K562 (cell line): Measurements from ENCODE around the gene PIP4K2C. TPM values are rescaled to one million over a fixed set of nuclear protein-coding genes. Genes with fewer than 3 reads are reported as not detected.

Source experiments
- ATAC-seq: fragments of 200-7000 bp; cut with Tn5 transposase; 3 replicates; pipeline ENCODE4 v1.9.1; 2020; ENCODE audit warnings: moderate library complexity
- BruUV-seq: library from RNA; stranded (reverse); fragments of 400-500 nt; replicated peaks from 2 replicates; lab custom pipeline; 2021; lab: Mats Ljungman, UMichigan
- CTCF ChIA-PET: fragments of 300-600 bp; formaldehyde crosslinking; extraction: SDS; loops from one replicate; lab custom pipeline; 2021; ENCODE audit warnings: low intra/inter-chr PET ratio; lab: Yijun Ruan, JAX
- POLR2A ChIA-PET: fragments of 300-600, 350-650 bp; sonication (Branson Sonifier 250); formaldehyde crosslinking; extraction: SDS; loops from one replicate; lab custom pipeline; 2021; ENCODE audit warnings: antibody characterized with exemption, inconsistent platforms; lab: Yijun Ruan, JAX
- DNase-seq, 4 experiments: peaks; one replicate each; pipeline versions ENCODE4 v3.0.0 to v3.0.0-alpha.2; 2011 to 2018; ENCODE audit warnings: low spot score in 3 of 4, mixed read lengths in 3 of 4; ENCODE audit errors: extremely low read depth in 1 of 4
- FAIRE-seq: peaks from 2 replicates; lab custom pipeline; 2011; peaks lifted over from hg19 to GRCh38; lab: Jason Lieb, UNC
- H2AFZ ChIP-seq: 2 replicates; pipeline ENCODE4 v1.6.0; 2011; ENCODE audit warnings: low read depth, low read length, control low read depth, inconsistent platforms
- H3K27ac ChIP-seq: fragments of 200-600 bp; 3 replicates; pipeline ENCODE4 v1.8.0; 2011; ENCODE audit warnings: low read depth, mild to moderate bottlenecking, control low read depth, inconsistent platforms, low read length, moderate library complexity, mixed read lengths; ENCODE audit errors: extremely low read depth
- H3K27me3 ChIP-seq, 2 experiments: fragments of 300-600 bp in 1 of 2; 2 replicates in 1 of 2; 3 replicates in 1 of 2; pipeline versions ENCODE4 v1.6.0 to v1.8.0; 2011; ENCODE audit warnings: inconsistent platforms in 2 of 2, low read length in 2 of 2, mild to moderate bottlenecking in 1 of 2, mixed read lengths in 1 of 2, moderate library complexity in 1 of 2; ENCODE audit not compliant: control insufficient read depth in 2 of 2, insufficient read depth in 2 of 2
- H3K36me3 ChIP-seq: fragments of 300-600 bp; 3 replicates; pipeline ENCODE4 v1.8.0; 2011; ENCODE audit warnings: mild to moderate bottlenecking, low read length, inconsistent platforms; ENCODE audit not compliant: control insufficient read depth, insufficient read depth
- H3K4me1 ChIP-seq, 2 experiments: fragments of 200-600 bp in 1 of 2; replicated peaks in 1 of 2; 2 replicates in 1 of 2; 3 replicates in 1 of 2; pipeline versions ENCODE4 v1.5.1 to v1.8.0; 2011; ENCODE audit warnings: inconsistent platforms in 2 of 2, low read length in 2 of 2, mild to moderate bottlenecking in 1 of 2, mixed read lengths in 1 of 2, moderate library complexity in 1 of 2; ENCODE audit not compliant: control insufficient read depth in 2 of 2, insufficient read depth in 2 of 2
- H3K4me2 ChIP-seq: 2 replicates; pipeline ENCODE4 v1.6.1; 2011; ENCODE audit warnings: low read length, control low read depth, inconsistent platforms, mixed read lengths; ENCODE audit not compliant: insufficient read depth
- H3K4me3 ChIP-seq: fragments of 200-600 bp; sonication (generic), shearing (Covaris generic); 2 replicates; pipeline ENCODE4 v1.5.1; 2016; ENCODE audit warnings: control low read depth, inconsistent platforms
- H3K79me2 ChIP-seq: fragments of 200-600 bp; 3 replicates; pipeline ENCODE4 v1.8.0; 2011; ENCODE audit warnings: low read length, inconsistent platforms; ENCODE audit not compliant: control insufficient read depth, insufficient read depth
- H3K9ac ChIP-seq, 2 experiments: 2 replicates each; pipeline versions ENCODE4 v1.6.0 to v1.6.1; 2011; ENCODE audit warnings: low read depth in 2 of 2, low read length in 2 of 2, control low read depth in 1 of 2, inconsistent platforms in 1 of 2, mild to moderate bottlenecking in 1 of 2, mixed read lengths in 1 of 2; ENCODE audit not compliant: insufficient read depth in 1 of 2
- H3K9me1 ChIP-seq: one replicate; pipeline ENCODE4 v1.6.0; 2011; ENCODE audit warnings: inconsistent platforms, mild to moderate bottlenecking, low read length, moderate library complexity; ENCODE audit not compliant: control insufficient read depth, insufficient read depth
- H3K9me3 ChIP-seq: replicated peaks from 2 replicates; pipeline ENCODE4 v1.5.1; 2011; ENCODE audit warnings: low read depth, low read length, inconsistent platforms; ENCODE audit not compliant: control insufficient read depth, insufficient read depth
- H4K20me1 ChIP-seq: replicated peaks from 2 replicates; pipeline ENCODE4 v1.6.1; 2011; ENCODE audit warnings: low read length, inconsistent platforms, mixed read lengths; ENCODE audit not compliant: control insufficient read depth, insufficient read depth
- SIX5 ChIP-seq, 2 experiments: IDR thresholded peaks; 2 replicates each; pipeline ENCODE4 v1.6.1; 2011; ENCODE audit warnings: low read length in 2 of 2, borderline replicate concordance in 1 of 2, low read depth in 1 of 2, mild to moderate bottlenecking in 1 of 2, moderate library complexity in 1 of 2; ENCODE audit not compliant: insufficient read depth in 1 of 2
- WGBS: fragments of 100-300 bp; shearing (Covaris generic); methylation state at CpG from one replicate; pipeline ENCODE4 v1.1.6; 2016; ENCODE audit warnings: low coverage, mixed read lengths; ENCODE audit not compliant: insufficient coverage; ENCODE audit errors: missing lambda C conversion rate; 5-methylcytosine and 5-hydroxymethylcytosine counted together
- in situ Hi-C: fragments of 300-500 bp; cut with MboI; formaldehyde crosslinking; loops from 4 replicates; pipeline ENCODE4 v1.15.0; 2018; ENCODE audit warnings: inconsistent platforms, mixed read lengths
- intact Hi-C: fragments of 100-400 bp; cut with micrococcal nuclease; formaldehyde crosslinking; loops from 2 replicates; pipeline ENCODE4 v1.14.2; 2022
- polyA plus RNA-seq, 8 experiments: library from polyadenylated mRNA; depleted of rRNA in 4 of 8; stranded (reverse) in 5 of 8; unstranded in 3 of 8; fragments of >200 nt; fragmentation: Nextera tagmentation in 2 of 8; fragmentation: Illumina TruSeq in 1 of 8; extraction: Ambion mirVana in 2 of 8; extraction: Trizol in 1 of 8; gene quantifications; 2 replicates each; pipeline versions ENCODE4 v1.2.1 to v1.2.3, GENCODE V29; 2011 to 2014; ENCODE audit warnings: inconsistent platforms in 1 of 8, missing spikeins in 1 of 8
- total RNA-seq, 7 experiments: library from RNA; depleted of rRNA in 6 of 7; stranded (reverse); fragments of >200 nt in 6 of 7; fragmentation: Illumina TruSeq in 2 of 7; extraction: Trizol in 2 of 7; gene quantifications; 2 replicates each; pipeline versions ENCODE4 v1.2.1 to v1.2.3, GENCODE V29; 2011 to 2021; ENCODE audit warnings: low replicate concordance in 1 of 7
- TF ChIP-seq, protein P1 (sequence below): sonication (generic); formaldehyde crosslinking; IDR thresholded peaks from 2 replicates; pipeline ENCODE4 v1.8.1; 2023; ENCODE audit warnings: mild to moderate bottlenecking, missing genetic modification reagents

PIP4K2C gene
- total and polyA plus RNA-seq, 9 of the 15 experiments (the other 6 are each of a cell fraction or from before 2014, with no cell fraction given): 9.0 to 41.4 (median 18.3) TPM

DNA sequence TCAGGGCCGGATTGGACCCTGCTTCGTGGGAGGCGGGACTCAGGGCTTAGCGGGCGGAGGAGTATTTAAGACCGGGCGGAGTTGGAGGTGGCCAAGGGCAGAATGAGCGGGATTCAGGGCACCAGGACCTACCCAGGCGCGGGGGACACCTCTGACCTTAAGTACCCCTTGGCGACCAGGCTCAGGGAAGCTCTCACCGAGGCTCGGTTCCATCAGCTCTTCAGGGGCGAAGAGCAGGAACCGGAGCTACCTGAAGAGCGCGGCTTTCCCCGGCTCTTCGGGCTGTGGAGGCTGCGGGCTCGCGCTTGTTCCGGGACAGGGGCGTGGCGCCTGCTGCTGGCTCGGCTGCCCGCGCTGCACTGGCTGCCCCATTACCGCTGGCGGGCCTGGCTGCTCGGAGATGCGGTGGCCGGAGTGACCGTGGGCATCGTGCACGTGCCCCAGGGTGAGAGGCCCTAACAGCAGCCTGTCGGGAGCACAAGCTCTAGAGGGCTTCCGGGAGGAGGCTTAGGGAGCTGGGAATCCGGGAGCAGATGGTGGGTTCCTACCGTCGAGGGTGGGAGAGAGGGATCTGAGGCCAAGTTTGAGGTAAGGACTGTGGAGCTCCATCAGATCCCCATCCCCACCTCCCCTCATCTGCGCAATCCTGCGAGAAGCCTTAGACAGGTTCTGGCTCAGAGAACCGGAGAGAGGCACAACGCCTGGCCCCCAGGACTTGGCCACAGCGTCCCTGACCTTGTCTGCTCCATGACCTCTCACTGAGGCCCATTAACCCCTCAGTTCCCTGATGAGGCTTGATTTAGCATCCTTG, 28.6 kb downstream of the PIP4K2C start:
- ChIA-PET CTCF (no interaction called here), POLR2A (interaction anchor here (1.3 to 1.4 kb wide), 2 partner anchors 13 to 99 kb away, joined by 5 to 6 read pairs; partner anchors contain the start of genes B4GALNT1 and DDIT3)
- H3K27ac ChIP-seq: no peak overlapping the region
- H3K27me3 ChIP-seq: no peaks in the 10 kb centered on the region
- no peak overlapping the region for H3K9ac ChIP-seq
- H3K4me3 ChIP-seq: no peak overlapping the region
- H3K79me2 ChIP-seq: no peaks in the 10 kb centered on the region
- no peaks in the 10 kb centered on the region for H4K20me1 ChIP-seq
- H3K4me1 ChIP-seq: peaks cover 34 to 42% of the 10 kb centered on the region in 2 experiments
- intact Hi-C loops (loop anchor here (5.0 kb wide), 1 partner anchor 97 kb away; the partner anchor contains the start of genes DDIT3 and MBD6), in situ Hi-C loops (no loop called here)
- DNase-seq (no peak), ATAC-seq (no peak), FAIRE-seq (no peak)
- H3K9me1 ChIP-seq: no peaks in the 10 kb centered on the region
- peaks cover 16% of the 10 kb centered on the region; the same call in 2 of the 3 replicates for H3K36me3 ChIP-seq
- 78% methylated on average over 38 of the region's 46 CpGs for WGBS
- no peaks in the 10 kb centered on the region for H3K9me3 ChIP-seq
- TF ChIP-seq, protein P1, sequence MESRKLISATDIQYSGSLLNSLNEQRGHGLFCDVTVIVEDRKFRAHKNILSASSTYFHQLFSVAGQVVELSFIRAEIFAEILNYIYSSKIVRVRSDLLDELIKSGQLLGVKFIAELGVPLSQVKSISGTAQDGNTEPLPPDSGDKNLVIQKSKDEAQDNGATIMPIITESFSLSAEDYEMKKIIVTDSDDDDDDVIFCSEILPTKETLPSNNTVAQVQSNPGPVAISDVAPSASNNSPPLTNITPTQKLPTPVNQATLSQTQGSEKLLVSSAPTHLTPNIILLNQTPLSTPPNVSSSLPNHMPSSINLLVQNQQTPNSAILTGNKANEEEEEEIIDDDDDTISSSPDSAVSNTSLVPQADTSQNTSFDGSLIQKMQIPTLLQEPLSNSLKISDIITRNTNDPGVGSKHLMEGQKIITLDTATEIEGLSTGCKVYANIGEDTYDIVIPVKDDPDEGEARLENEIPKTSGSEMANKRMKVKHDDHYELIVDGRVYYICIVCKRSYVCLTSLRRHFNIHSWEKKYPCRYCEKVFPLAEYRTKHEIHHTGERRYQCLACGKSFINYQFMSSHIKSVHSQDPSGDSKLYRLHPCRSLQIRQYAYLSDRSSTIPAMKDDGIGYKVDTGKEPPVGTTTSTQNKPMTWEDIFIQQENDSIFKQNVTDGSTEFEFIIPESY (CRISPR knock-in tag): peak; percentile 85; the same call in 1 of the 2 replicates
- TF ChIP-seq SIX5 (IDR thresholded peaks at IDR 0.05; ENCODE audit: borderline replicate concordance in 1 of 2, insufficient read depth in 1 of 2, low read depth in 1 of 2, low read length in 2 of 2): no peak
- no TSS peak for BruUV-seq
- no peak overlapping the region for H3K4me2 ChIP-seq
- no peak overlapping the region for H2AFZ ChIP-seq
